ENCODE measurements around the gene SAPCD2.

- TF ChIP-seq CTCF (IDR thresholded peaks at IDR 0.05 in 4 of 5, conservative IDR thresholded peaks at IDR 0.05 in 1 of 5) (no peak), POLR2A (IDR thresholded peaks at IDR 0.05) (no peak)
Observed at GRCh38 chr9:137022662-137023008, 47.7 kb downstream of the SAPCD2 start.

All from gastrocnemius medialis (tissue), 4 donors.